HepG2 (cell line): ENCODE measurements around the gene MT1A. TPM values are rescaled to one million over a fixed set of nuclear protein-coding genes. Genes with fewer than 3 reads are reported as not detected.

ENCODE experiments used
- AKNA ChIP-seq: sonication (generic); formaldehyde crosslinking; IDR thresholded peaks from 2 replicates; pipeline ENCODE4 v1.4.0; 2020; ENCODE audit warnings: missing genetic modification reagents, borderline replicate concordance
- ATF7-NPFF ChIP-seq: sonication (generic); formaldehyde crosslinking; IDR thresholded peaks from 2 replicates; pipeline ENCODE4 v1.8.1; 2023; ENCODE audit warnings: mild to moderate bottlenecking, low read depth, missing genetic modification reagents, moderate library complexity
- BRF2 ChIP-seq: sonication (generic); formaldehyde crosslinking; IDR thresholded peaks from 2 replicates; pipeline ENCODE4 v1.8.1; 2022; ENCODE audit warnings: mild to moderate bottlenecking, missing genetic modification reagents
- HHEX ChIP-seq: IDR thresholded peaks from 2 replicates; pipeline ENCODE4 v1.6.1; 2016; ENCODE audit warnings: control low read depth
- HOXA3 ChIP-seq: sonication (generic); formaldehyde crosslinking; IDR thresholded peaks from 2 replicates; pipeline ENCODE4 v1.5.0; 2020; ENCODE audit warnings: missing genetic modification reagents
- HOXD1 ChIP-seq: sonication (generic); formaldehyde crosslinking; IDR thresholded peaks from 2 replicates; pipeline ENCODE4 v1.5.0; 2020; ENCODE audit warnings: missing genetic modification reagents
- NFYB ChIP-seq: sonication (generic); formaldehyde crosslinking; IDR thresholded peaks from 2 replicates; pipeline ENCODE4 v1.4.0; 2020; ENCODE audit warnings: missing genetic modification reagents
- PAWR ChIP-seq: sonication (generic); formaldehyde crosslinking; IDR thresholded peaks from 2 replicates; pipeline ENCODE4 v1.4.0; 2020; ENCODE audit warnings: missing genetic modification reagents, mild to moderate bottlenecking, borderline replicate concordance
- PRDM10 ChIP-seq: sonication (generic); formaldehyde crosslinking; IDR thresholded peaks from 2 replicates; pipeline ENCODE4 v1.4.0; 2020; ENCODE audit warnings: low read depth, missing genetic modification reagents
- ZFP1 ChIP-seq: IDR thresholded peaks from 2 replicates; pipeline ENCODE4 v1.6.1; 2016
- ZFP62 ChIP-seq: sonication (generic); formaldehyde crosslinking; IDR thresholded peaks from 2 replicates; pipeline ENCODE4 v1.4.0; 2020; ENCODE audit warnings: missing genetic modification reagents
- ZMYM4 ChIP-seq: sonication (generic); formaldehyde crosslinking; IDR thresholded peaks from 2 replicates; pipeline ENCODE4 v1.8.1; 2023; ENCODE audit warnings: mild to moderate bottlenecking, missing genetic modification reagents
- ZNF121 ChIP-seq: sonication (generic); formaldehyde crosslinking; IDR thresholded peaks from 2 replicates; pipeline ENCODE4 v1.5.0; 2020; ENCODE audit warnings: mild to moderate bottlenecking, missing genetic modification reagents
- ZNF615 ChIP-seq: sonication (generic); formaldehyde crosslinking; IDR thresholded peaks from 2 replicates; pipeline ENCODE4 v1.5.0; 2020; ENCODE audit warnings: mild to moderate bottlenecking, missing genetic modification reagents, borderline replicate concordance
- ZNF816 ChIP-seq: sonication (generic); formaldehyde crosslinking; IDR thresholded peaks from 2 replicates; pipeline ENCODE4 v1.8.0; 2022; ENCODE audit warnings: missing genetic modification reagents, mild to moderate bottlenecking, borderline replicate concordance
- ZSCAN5A ChIP-seq: sonication (generic); formaldehyde crosslinking; IDR thresholded peaks from 2 replicates; pipeline ENCODE4 v1.8.0; 2022; ENCODE audit warnings: mild to moderate bottlenecking, missing genetic modification reagents, borderline replicate concordance
- ZUFSP ChIP-seq: sonication (generic); formaldehyde crosslinking; IDR thresholded peaks from 2 replicates; pipeline ENCODE4 v1.9.0; 2021; ENCODE audit warnings: missing genetic modification reagents, mild to moderate bottlenecking, borderline replicate concordance
- polyA plus RNA-seq, 8 experiments: library from polyadenylated mRNA; depleted of rRNA in 3 of 8; stranded (reverse) in 7 of 8; unstranded in 1 of 8; fragments of >200 nt; fragmentation: Illumina TruSeq in 4 of 8; extraction: Trizol in 4 of 8; gene quantifications; 2 replicates each; pipeline versions ENCODE4 v1.2.1 to v1.2.3, GENCODE V29; 2011 to 2016; ENCODE audit warnings: low read depth in 4 of 8, missing spikeins in 1 of 8, mixed read lengths in 1 of 8; ENCODE audit not compliant: insufficient read depth in 1 of 8
- total RNA-seq, 5 experiments: library from RNA; depleted of rRNA; stranded (reverse); fragments of >200 nt; fragmentation: Illumina TruSeq; extraction: Trizol; gene quantifications; 2 replicates each; pipeline ENCODE4 v1.2.3, GENCODE V29; 2016; ENCODE audit warnings: low read depth in 1 of 5

Gene MT1A
- total and polyA plus RNA-seq, 2 of the 13 experiments (the other 11 are each of a cell fraction or from before 2014, with no cell fraction given) = 8.3 to 10.4 TPM

GRCh38 chr16:56610017-56610608, 28.4 kb upstream of the MT1A start (continued):
- TF ChIP-seq ZMYM4 (CRISPR knock-in tag) = peak; percentile 26; the same call in 1 of the 2 replicates
- no peak for TF ChIP-seq ZNF615 (CRISPR knock-in tag)
- TF ChIP-seq NFYB (CRISPR knock-in tag) = no peak
- TF ChIP-seq AKNA (CRISPR knock-in tag) = no peak
- TF ChIP-seq ZNF121 (CRISPR knock-in tag) = no peak
- TF ChIP-seq PAWR (CRISPR knock-in tag) = no peak
- no peak for TF ChIP-seq PRDM10
- no peak for TF ChIP-seq HHEX (CRISPR knock-in tag)
- TF ChIP-seq HOXD1 (CRISPR knock-in tag) = no peak
- TF ChIP-seq BRF2 (CRISPR knock-in tag) = no peak
- TF ChIP-seq ZUFSP (CRISPR knock-in tag) = no peak
- TF ChIP-seq ZNF816 (CRISPR knock-in tag) = no peak
- no peak for TF ChIP-seq ZSCAN5A
- no peak for TF ChIP-seq ZFP62 (CRISPR knock-in tag)
- 0 out of 2 replicates have a peak, but pooled peaks have one; percentile 30 for TF ChIP-seq ATF7-NPFF
- TF ChIP-seq ZFP1 = no peak
- TF ChIP-seq HOXA3 (CRISPR knock-in tag) = 0 out of 2 replicates have a peak, but pooled peaks have one; percentile 17
